Activated B cell treated with CpG ODN at 0.5 μM for 24 hours (primary cell): Measurements from ENCODE around the gene INCA1. TPM values are rescaled to one million over a fixed set of nuclear protein-coding genes. Genes with fewer than 3 reads are reported as not detected.

Experiments used
- ATAC-seq: fragments of 200-7000 bp; cut with Tn5 transposase; one replicate; pipeline ENCODE4 v1.10.0; 2021; ENCODE audit warnings: low read depth, mild to moderate bottlenecking, moderate library complexity
- CTCF ChIA-PET: fragments of 350-600 bp; sonication (Branson Sonifier 250); formaldehyde crosslinking; loops from one replicate; lab custom pipeline; 2021; ENCODE audit warnings: antibody characterized with exemption; lab: Charles Lee
- POLR2A ChIA-PET: fragments of 350-600 bp; sonication (Branson Sonifier 250); formaldehyde crosslinking; loops from one replicate; lab custom pipeline; 2021; ENCODE audit warnings: antibody characterized with exemption; lab: Charles Lee
- DNase-seq: peaks from one replicate; pipeline ENCODE4 v3.0.0; 2022
- H3K27ac Mint-ChIP-seq: one replicate; pipeline ENCODE4 v1.8.0; 2020; ENCODE audit warnings: mixed read lengths
- H3K27me3 Mint-ChIP-seq: one replicate; pipeline ENCODE4 v1.8.0; 2021; ENCODE audit warnings: mixed read lengths
- H3K36me3 Mint-ChIP-seq: one replicate; pipeline ENCODE4 v1.8.0; 2021; ENCODE audit warnings: low read depth, mixed read lengths
- H3K4me1 Mint-ChIP-seq: one replicate; pipeline ENCODE4 v1.8.0; 2021; ENCODE audit warnings: mixed read lengths
- H3K4me3 Mint-ChIP-seq: one replicate; pipeline ENCODE4 v1.8.0; 2020; ENCODE audit warnings: mild to moderate bottlenecking, mixed read lengths
- H3K9me3 Mint-ChIP-seq: one replicate; pipeline ENCODE4 v1.8.0; 2020; ENCODE audit warnings: mixed read lengths
- intact Hi-C: fragments of 100-400 bp; cut with micrococcal nuclease; formaldehyde crosslinking; loops from one replicate; pipeline ENCODE4 v1.15.1; 2024
- total RNA-seq: library from RNA; stranded (reverse); gene quantifications from 2 replicates; pipeline ENCODE4 v1.2.3, GENCODE V29; 2022
- TF ChIP-seq, protein P1 (sequence below): fragments of 200-600 bp; IDR thresholded peaks from one replicate; pipeline ENCODE4 v1.8.0; 2022; ENCODE audit warnings: antibody characterized with exemption, mild to moderate bottlenecking

The INCA1 gene
- total RNA-seq, 1 donor from 2014 or later: 0.44 TPM

DNA sequence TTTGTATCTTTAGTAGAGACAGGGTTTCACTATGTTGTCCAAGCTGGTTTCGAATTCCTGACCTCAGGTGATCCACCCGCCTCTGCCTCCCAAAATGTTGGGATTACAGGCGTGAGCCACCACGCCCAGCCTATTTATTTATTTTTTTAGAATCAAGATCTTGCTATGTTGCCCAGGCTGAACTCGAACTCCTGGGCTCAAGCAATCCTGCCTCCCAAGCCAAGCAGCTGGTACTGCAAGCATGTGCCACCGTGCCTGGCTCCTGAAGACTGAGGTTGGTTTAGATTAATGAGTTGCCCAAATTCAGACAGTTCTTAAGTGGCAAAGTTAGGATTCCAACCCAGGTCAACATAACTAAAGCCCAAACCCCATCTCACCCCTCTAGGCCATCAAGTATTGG lies 30.0 kb upstream of the INCA1 start:
- intact Hi-C loops: no loop called here
- Mint-ChIP-seq H3K9me3 (no peaks in the 10 kb centered on the region), H3K36me3 (peaks cover 13% of the 10 kb centered on the region), H3K4me1 (peaks cover 14% of the 10 kb centered on the region), H3K27me3 (no peaks in the 10 kb centered on the region), H3K4me3 (no peak overlapping the region), H3K27ac (no peak overlapping the region)
- TF ChIP-seq, protein P1, sequence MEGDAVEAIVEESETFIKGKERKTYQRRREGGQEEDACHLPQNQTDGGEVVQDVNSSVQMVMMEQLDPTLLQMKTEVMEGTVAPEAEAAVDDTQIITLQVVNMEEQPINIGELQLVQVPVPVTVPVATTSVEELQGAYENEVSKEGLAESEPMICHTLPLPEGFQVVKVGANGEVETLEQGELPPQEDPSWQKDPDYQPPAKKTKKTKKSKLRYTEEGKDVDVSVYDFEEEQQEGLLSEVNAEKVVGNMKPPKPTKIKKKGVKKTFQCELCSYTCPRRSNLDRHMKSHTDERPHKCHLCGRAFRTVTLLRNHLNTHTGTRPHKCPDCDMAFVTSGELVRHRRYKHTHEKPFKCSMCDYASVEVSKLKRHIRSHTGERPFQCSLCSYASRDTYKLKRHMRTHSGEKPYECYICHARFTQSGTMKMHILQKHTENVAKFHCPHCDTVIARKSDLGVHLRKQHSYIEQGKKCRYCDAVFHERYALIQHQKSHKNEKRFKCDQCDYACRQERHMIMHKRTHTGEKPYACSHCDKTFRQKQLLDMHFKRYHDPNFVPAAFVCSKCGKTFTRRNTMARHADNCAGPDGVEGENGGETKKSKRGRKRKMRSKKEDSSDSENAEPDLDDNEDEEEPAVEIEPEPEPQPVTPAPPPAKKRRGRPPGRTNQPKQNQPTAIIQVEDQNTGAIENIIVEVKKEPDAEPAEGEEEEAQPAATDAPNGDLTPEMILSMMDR: no peak
- DNase-seq (no peak), ATAC-seq (no peak)
- POLR2A ChIA-PET: interaction anchor here (1.3 kb wide), 1 partner anchor 10 kb away, joined by 6 read pairs; no protein-coding TSS in a partner anchor
- CTCF ChIA-PET: interaction anchor here (6.5 kb wide), 1 partner anchor 35 kb away, joined by 58 read pairs; no protein-coding TSS in a partner anchor

DNA sequence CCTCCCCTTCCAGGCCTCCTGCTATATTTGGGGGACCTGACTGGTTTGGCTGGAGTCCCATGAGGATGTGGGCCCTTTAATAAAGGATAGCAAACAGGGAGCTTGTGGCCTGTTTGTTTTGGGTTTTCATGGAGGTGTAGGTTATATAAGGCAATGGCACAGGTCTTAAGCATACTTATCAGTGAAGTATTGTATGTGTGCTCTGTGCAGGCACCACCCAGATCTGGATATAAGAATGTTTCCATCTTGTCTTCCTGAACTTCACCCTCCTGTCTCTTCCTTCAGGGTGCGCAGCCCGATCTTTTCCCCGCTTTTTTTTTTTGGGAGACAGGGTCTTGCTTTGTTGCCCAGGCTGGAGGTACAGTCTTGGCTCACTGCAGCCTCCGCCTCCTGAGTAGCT lies 27.3 kb upstream of the INCA1 start:
- H3K4me1 Mint-ChIP-seq: peaks cover 2% of the 10 kb centered on the region
- H3K27ac Mint-ChIP-seq: no peak overlapping the region
- H3K27me3 Mint-ChIP-seq: no peaks in the 10 kb centered on the region
- intact Hi-C loops: no loop called here
- peaks cover 36% of the 10 kb centered on the region for H3K36me3 Mint-ChIP-seq
- no peaks in the 10 kb centered on the region for H3K9me3 Mint-ChIP-seq
- TF ChIP-seq, protein P1: no peak
- ATAC-seq (no peak), DNase-seq (no peak)
- ChIA-PET POLR2A (no interaction called here), CTCF (no interaction called here)
- H3K4me3 Mint-ChIP-seq: no peak overlapping the region

DNA sequence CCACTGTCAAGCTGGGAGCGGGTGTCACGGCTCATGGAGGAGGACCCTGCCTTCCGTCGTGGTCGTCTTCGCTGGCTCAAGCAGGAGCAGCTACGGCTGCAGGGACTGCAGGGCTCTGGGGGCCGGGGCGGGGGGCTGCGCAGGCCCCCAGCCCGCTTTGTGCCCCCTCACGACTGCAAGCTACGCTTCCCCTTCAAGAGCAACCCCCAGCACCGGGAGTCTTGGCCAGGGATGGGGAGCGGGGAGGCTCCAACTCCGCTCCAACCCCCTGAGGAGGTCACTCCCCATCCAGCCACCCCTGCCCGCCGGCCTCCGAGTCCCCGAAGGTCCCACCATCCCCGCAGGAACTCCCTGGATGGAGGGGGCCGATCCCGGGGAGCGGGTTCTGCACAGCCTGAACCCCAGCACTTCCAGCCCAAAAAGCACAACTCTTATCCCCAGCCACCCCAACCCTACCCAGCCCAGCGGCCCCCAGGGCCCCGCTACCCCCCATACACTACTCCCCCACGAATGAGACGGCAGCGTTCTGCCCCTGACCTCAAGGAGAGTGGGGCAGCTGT lies 26.3 kb upstream of the INCA1 start:
- intact Hi-C loops: no loop called here
- ATAC-seq: no peak
- no peak for DNase-seq
- POLR2A ChIA-PET: interaction anchor here (0.5 kb wide), 1 partner anchor 41 kb away, joined by 3 read pairs; no protein-coding TSS in a partner anchor
- Mint-ChIP-seq H3K9me3 (no peaks in the 10 kb centered on the region), H3K36me3 (peaks cover 45% of the 10 kb centered on the region), H3K4me1 (peaks cover 8% of the 10 kb centered on the region), H3K27me3 (no peaks in the 10 kb centered on the region), H3K4me3 (no peak overlapping the region), H3K27ac (no peak overlapping the region)
- TF ChIP-seq, protein P1: no peak
- CTCF ChIA-PET: no interaction called here

DNA sequence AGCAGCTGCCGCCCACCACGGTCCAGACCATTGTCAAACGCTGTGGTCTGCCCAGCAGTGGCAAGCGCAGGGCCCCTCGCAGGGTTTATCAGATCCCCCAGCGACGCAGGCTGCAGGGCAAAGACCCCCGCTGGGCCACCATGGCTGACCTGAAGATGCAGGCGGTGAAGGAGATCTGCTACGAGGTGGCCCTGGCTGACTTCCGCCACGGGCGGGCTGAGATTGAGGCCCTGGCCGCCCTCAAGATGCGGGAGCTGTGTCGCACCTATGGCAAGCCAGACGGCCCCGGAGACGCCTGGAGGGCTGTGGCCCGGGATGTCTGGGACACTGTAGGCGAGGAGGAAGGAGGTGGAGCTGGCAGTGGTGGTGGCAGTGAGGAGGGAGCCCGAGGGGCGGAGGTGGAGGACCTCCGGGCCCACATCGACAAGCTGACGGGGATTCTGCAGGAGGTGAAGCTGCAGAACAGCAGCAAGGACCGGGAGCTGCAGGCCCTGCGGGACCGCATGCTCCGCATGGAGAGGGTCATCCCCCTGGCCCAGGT lies 24.9 kb upstream of the INCA1 start:
- TF ChIP-seq, protein P1: no peak
- peaks cover 14% of the 10 kb centered on the region for H3K4me1 Mint-ChIP-seq
- H3K27ac Mint-ChIP-seq: no peak overlapping the region
- CTCF ChIA-PET: no interaction called here
- no peak for DNase-seq
- POLR2A ChIA-PET: no interaction called here
- H3K4me3 Mint-ChIP-seq: no peak overlapping the region
- ATAC-seq: no peak
- intact Hi-C loops: no loop called here
- no peaks in the 10 kb centered on the region for H3K9me3 Mint-ChIP-seq
- H3K27me3 Mint-ChIP-seq: no peaks in the 10 kb centered on the region
- H3K36me3 Mint-ChIP-seq: peaks cover 45% of the 10 kb centered on the region

DNA sequence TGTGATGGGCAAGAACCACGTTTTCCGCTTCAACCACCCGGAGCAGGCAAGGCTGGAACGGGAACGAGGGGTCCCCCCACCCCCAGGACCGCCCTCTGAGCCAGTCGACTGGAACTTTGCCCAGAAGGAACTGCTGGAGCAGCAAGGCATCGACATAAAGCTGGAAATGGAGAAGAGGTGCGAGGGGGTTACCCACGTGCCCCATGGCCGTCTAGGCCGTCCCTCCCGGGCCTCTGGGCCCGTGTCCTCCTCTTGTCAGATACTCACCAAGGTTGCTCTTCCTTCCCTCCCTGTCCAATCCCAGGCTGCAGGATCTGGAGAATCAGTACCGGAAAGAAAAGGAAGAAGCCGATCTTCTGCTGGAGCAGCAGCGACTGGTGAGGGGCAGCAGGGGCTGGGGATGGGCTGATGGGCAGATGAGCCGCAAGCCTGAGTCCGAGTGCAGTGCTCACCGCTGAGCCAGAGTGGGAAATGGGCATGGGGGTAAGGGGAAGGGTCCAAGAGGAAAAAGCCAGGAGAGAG lies 23.2 kb upstream of the INCA1 start:
- Mint-ChIP-seq H3K4me3 (no peak overlapping the region), H3K36me3 (peaks cover 48% of the 10 kb centered on the region), H3K27ac (no peak overlapping the region), H3K27me3 (no peaks in the 10 kb centered on the region), H3K4me1 (peaks cover 28% of the 10 kb centered on the region), H3K9me3 (no peaks in the 10 kb centered on the region)
- ATAC-seq (no peak), DNase-seq (no peak)
- TF ChIP-seq, protein P1: no peak
- intact Hi-C loops: no loop called here
- ChIA-PET CTCF (interaction anchor here (2.4 kb wide), 1 partner anchor 41 kb away, joined by 18 read pairs; no protein-coding TSS in a partner anchor), POLR2A (interaction anchor here (1.3 kb wide), 1 partner anchor 23 kb away, joined by 5 read pairs; the partner anchor contains the start of genes INCA1 and KIF1C)
